Astrocyte (in vitro differentiated cells and primary cell): ENCODE data around the gene GPX1.

ENCODE experiments used
- CTCF ChIP-seq: IDR thresholded peaks from 2 replicates; pipeline ENCODE4 v1.5.1; 2011; ENCODE audit warnings: low read depth, mild to moderate bottlenecking, inconsistent platforms, low read length, moderate library complexity; ENCODE audit not compliant: insufficient read depth
- EZH2 ChIP-seq: IDR thresholded peaks from 2 replicates; pipeline ENCODE4 v1.6.1; 2012; ENCODE audit warnings: mild to moderate bottlenecking, low read length, inconsistent platforms; ENCODE audit not compliant: insufficient read depth

- TF ChIP-seq CTCF: peak; percentile 38
- TF ChIP-seq EZH2: no peak
These were observed 18.0 kb downstream of the GPX1 start, which contains the start of gene USP4 for GRCh38 chr3:49339941-49340800.
